ENCODE data around the gene ZNF410. TPM values are rescaled to one million over a fixed set of nuclear protein-coding genes. Genes with fewer than 3 reads are reported as not detected.
"Not testable (repeated sequence)": the region's sequence is repeated elsewhere in the genome, so short reads cannot be mapped to it uniquely, and the experiment has no call there.

ZNF410 gene
- total RNA-seq, 1 donor, result 73.6 TPM

DNA sequence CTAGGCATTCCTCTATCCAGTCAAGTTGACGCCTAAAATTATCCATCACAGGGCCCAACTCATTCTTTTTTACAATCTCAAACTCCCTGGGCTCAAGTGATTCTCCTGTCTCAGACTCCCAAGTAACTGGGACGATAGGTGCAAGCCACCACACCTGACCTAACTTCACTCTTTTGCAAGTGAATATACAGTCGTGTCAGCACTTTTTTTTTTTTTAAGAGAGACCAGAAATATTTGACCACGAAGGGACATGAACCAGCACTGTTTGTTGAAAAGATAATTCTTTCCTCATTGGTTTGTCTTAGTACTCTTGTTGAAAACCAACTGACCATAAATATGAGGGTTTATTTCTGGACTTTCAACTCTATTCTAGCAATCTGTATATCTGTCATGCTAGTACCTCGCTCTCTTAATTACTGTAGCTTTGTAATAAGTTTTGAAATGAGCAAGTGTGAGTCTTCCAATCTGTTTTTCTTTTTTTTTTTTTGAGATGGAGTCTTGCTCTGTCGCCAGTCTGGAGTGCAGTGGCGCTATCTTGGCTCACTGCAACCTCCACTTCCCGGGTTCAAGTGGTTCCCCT, 21.0 kb upstream of the ZNF410 start:
- DNase-seq (ENCODE audit: low read depth), result no peak
- no peak overlapping the region for H3K4me3 ChIP-seq (ENCODE audit: low read depth, low read length)
- TF ChIP-seq, protein P1, sequence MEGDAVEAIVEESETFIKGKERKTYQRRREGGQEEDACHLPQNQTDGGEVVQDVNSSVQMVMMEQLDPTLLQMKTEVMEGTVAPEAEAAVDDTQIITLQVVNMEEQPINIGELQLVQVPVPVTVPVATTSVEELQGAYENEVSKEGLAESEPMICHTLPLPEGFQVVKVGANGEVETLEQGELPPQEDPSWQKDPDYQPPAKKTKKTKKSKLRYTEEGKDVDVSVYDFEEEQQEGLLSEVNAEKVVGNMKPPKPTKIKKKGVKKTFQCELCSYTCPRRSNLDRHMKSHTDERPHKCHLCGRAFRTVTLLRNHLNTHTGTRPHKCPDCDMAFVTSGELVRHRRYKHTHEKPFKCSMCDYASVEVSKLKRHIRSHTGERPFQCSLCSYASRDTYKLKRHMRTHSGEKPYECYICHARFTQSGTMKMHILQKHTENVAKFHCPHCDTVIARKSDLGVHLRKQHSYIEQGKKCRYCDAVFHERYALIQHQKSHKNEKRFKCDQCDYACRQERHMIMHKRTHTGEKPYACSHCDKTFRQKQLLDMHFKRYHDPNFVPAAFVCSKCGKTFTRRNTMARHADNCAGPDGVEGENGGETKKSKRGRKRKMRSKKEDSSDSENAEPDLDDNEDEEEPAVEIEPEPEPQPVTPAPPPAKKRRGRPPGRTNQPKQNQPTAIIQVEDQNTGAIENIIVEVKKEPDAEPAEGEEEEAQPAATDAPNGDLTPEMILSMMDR (IDR thresholded peaks at IDR 0.05; ENCODE audit: insufficient read depth, low read length), result no peak

DNA sequence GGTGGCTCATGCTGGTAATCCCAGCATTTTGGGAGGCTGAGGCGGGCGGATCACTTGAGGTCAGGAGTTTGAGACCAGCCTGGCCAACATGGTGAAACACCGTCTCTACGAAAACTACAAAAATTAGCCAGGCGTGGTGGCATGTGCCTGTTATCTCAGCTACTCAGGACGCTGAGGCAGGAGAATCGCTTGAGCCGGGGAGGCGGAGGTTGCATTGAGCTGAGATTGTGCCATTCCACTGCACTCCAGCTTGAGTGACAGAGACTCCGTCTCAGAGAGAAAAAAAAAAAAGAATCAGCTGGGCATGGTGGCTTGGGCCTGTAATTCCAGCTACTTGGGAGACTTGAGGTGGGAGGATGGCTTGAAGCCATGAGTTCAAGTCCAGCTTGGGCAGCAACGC, 16.9 kb upstream of the ZNF410 start:
- not testable (repeated sequence) for DNase-seq (ENCODE audit: low read depth); H3K4me3 ChIP-seq (ENCODE audit: low read depth, low read length)

DNA sequence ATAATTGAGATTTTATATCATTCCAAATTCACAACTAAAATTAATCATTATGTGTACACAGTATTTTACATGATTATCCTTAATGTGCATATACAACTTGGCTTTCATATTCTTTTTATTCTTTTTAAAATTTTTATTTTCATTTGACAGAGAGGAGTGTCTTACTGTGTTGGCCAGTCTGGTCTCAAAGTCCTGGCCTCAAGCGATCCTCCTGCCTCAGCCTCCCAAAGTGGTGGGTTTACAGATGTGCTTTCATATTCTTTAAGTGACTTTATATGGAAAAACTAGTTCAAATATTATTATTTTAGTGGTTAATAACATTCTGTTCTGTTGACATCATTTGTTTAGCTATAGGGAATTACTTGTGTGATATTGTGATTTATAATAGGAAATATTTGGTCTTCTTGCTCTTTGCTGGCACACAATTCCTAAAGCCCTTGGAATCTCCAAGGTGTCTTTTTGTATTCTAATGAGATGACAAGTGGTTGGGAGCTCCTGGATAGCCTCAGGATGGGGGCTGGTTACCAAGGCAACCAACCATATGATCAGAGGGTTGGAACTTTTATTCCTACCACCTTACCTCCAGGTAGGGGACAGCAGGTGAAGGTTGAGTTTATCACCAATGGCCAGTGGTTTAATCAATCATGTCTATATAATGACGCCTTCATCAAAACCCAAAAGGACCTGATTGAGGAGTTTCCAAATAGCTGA, 16.0 kb upstream of the ZNF410 start:
- H3K4me3 ChIP-seq (ENCODE audit: low read depth, low read length), result no peak overlapping the region
- DNase-seq (ENCODE audit: low read depth), result no peak
- TF ChIP-seq, protein P1 (IDR thresholded peaks at IDR 0.05; ENCODE audit: insufficient read depth, low read length), result no peak

DNA sequence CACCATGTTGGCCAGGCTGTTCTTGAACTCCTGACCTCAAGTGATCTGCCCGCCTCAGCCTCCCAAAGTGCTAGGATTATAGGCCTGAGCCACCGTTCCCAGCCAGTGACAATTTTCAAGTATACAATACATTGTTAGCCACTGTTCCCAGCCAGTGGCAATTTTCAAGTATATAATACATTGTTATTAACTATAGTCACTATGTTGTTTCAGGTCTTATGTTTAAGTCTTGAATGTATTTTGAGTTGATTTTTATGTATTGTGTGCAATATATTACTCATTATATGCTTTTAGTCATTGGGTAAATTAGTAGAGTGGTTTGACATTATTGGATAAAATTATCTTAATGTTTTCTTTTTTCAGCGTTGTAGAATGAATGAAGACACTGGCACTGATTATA, 13.0 kb upstream of the ZNF410 start:
- DNase-seq (ENCODE audit: low read depth), result no peak
- TF ChIP-seq, protein P1 (IDR thresholded peaks at IDR 0.05; ENCODE audit: insufficient read depth, low read length), result no peak
- H3K4me3 ChIP-seq (ENCODE audit: low read depth, low read length), result no peak overlapping the region

DNA sequence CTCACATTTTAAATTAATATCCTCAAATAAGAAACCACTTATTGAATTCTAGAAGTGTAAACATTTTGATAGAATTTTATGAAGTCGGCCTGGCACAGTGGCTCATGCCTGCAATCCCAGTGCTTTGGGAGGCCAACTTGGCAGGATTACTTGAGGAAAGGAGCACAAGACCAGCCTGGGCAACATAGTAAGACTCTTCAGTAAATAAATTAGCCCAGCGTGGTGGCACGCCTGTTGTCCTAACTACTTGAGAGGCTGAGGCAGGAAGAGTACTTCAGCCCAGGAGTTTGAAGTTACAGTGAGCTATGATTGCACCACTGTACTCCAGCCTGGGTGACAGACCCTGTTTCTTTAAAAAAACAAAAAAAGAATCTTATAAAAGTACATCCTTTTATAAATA, 8.9 kb upstream of the ZNF410 start:
- TF ChIP-seq, protein P1 (IDR thresholded peaks at IDR 0.05; ENCODE audit: insufficient read depth, low read length), result no peak
- no peak for DNase-seq (ENCODE audit: low read depth)
- no peak overlapping the region for H3K4me3 ChIP-seq (ENCODE audit: low read depth, low read length)

DNA sequence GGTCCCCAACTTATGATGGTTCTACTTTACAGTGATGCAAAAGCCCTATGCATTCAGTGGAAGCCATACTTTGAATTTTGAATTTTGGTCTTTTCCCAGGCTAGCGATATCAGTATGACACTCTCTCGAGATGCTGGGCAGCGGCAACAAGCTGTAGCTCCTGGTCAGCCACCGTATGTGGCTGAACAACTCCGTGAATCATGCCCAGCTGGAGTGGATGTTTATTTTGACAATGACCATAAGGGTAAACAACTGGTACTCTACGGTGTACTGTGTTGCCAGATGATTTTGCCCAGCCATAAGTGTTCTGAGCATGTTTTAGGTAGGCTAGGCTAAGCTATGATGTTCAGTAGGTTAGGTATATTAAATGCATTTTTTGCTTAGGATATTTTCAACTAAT, 8.2 kb upstream of the ZNF410 start:
- no peak for DNase-seq (ENCODE audit: low read depth)
- H3K4me3 ChIP-seq (ENCODE audit: low read depth, low read length), result no peak overlapping the region
- TF ChIP-seq, protein P1 (IDR thresholded peaks at IDR 0.05; ENCODE audit: insufficient read depth, low read length), result no peak

DNA sequence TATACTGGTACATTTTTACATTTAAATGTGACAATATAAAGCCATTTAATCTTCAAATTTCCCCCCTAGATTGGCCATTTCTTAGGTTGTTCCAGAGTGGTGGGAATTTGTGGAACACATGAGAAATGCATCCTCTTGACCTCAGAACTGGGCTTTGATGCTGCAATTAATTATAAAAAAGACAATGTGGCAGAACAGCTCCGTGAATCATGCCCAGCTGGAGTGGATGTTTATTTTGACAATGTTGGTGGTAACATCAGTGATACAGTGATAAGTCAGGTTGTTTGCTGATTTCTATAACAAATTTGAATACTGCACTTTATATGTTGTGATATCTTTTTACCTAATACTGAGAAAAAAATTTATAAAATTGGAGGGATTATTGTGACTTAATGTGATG, 7.6 kb upstream of the ZNF410 start:
- no peak overlapping the region for H3K4me3 ChIP-seq (ENCODE audit: low read depth, low read length)
- TF ChIP-seq, protein P1 (IDR thresholded peaks at IDR 0.05; ENCODE audit: insufficient read depth, low read length), result no peak
- no peak for DNase-seq (ENCODE audit: low read depth)
